Fibroblast of gingiva (primary cell): Measurements from ENCODE around the gene L2HGDH.

Experiments
- DNase-seq: peaks from one replicate; pipeline ENCODE4 v3.0.0-alpha.2; 2011; ENCODE audit warnings: low read depth

L2HGDH gene

GRCh38 chr14:50288146-50288545 is 23.9 kb downstream of the L2HGDH start:
- no peak for DNase-seq

DNA sequence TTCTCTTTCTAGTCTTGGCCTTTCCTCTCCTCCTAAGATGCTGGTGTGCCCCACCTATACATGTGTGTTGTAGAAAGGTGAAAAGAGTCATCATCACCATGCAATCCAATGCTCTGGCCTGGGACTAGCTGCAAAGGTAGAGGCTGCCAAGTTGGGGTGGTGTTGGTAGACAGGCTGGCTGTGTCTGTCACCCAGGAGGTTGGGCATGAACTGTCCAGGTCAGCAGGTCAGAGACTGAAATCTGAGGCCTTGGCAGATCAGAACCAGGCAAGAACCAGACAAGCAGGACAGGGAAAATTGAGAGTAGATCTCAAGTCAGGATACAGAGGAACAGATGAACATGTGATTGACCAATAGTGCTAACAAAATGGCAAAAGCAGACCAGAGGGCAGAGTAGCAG is 26.2 kb downstream of the L2HGDH start:
- DNase-seq = no peak

GRCh38 chr14:50272498-50272897 is 39.5 kb downstream of the L2HGDH start:
- no peak for DNase-seq

DNA sequence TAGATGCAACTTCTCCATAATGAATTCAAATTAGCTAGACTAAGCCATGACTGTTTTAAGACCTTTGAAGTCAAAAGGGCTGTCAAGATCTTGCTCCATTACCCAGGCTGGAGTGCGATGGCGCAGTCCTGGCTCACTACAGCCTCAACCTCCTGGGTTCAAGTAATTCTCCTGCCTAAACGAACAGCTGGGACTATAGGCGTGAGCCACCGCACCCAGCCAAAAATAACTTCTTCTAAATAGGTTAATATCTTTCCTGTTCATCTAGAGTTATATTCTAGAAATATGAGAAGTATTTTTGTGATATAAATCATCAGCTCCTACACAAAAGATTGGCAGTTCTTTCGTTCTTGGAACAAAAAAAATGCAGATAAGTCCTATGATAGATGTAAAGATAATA is 41.1 kb downstream of the L2HGDH start:
- DNase-seq = no peak

GRCh38 chr14:50265029-50265428 is 47.0 kb downstream of the L2HGDH start:
- no peak for DNase-seq

DNA sequence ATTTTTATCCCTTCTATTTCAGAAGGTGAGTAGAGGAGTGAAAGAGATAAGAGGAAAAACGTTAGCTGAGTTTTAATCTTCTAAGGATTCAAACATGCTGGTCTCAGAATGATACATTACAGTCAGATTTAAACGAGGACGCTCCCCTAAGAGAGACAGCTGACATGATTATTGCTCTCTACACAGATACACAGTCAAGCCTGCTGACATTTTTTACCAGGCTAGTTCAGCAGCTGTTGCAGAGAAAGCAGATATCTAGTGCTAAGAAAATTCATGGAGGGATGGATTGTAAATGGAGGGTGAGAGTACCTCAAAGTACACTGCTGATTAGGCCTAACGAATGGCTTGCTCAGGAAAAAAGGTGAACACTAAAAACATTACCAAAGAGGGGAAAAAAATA is 48.7 kb downstream of the L2HGDH start:
- DNase-seq = no peak

GRCh38 chr14:50262865-50263264 is 49.2 kb downstream of the L2HGDH start:
- DNase-seq = no peak

- peak; percentile 54 for DNase-seq
Measured at GRCh38 chr14:50260511-50260910, 51.5 kb downstream of the L2HGDH start.

DNA sequence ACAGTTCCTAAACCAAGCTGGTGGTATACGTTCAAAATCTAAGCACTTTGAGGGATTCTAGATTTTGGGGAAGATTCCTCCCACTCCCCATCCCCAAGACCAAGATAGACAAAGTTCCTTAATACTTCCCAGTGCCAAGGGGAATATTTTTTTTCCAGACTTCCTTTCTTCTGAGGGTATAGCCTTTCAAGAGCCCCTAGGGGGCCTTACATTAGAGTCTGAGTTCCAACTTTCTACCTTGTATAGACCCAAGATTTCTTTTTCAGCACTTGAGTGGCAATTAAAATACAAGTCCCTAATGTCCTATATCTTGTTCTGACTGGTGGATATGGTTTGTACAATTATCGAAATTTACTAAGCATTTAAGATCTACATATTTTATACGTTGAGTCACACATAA is 52.0 kb downstream of the L2HGDH start:
- DNase-seq = no peak

GRCh38 chr14:50257732-50258131 is 54.3 kb downstream of the L2HGDH start:
- no peak for DNase-seq

- DNase-seq = no peak
Measured at GRCh38 chr14:50254248-50254647, 57.8 kb downstream of the L2HGDH start.

- no peak for DNase-seq
Measured at GRCh38 chr14:50249136-50249775, 62.8 kb downstream of the L2HGDH start.

DNA sequence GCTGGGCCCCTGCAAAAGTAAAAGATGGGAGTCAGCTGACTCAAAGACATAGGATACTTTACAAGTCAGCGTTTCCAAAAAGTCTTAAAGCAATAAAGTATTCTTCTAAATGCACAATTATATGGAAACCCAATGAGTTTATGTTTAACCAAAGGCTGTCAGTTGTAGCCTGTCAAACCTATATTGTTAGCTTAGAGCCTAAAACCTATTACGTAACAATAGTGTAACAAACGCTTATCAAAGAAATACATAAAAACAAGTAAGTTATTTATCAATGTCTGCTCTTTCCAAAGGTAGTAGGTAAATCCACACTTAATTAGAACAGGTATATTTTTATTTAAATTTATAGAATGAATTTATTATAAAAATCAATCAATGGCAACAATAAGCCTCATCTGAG is 64.8 kb downstream of the L2HGDH start:
- no peak for DNase-seq

GRCh38 chr14:50242566-50243310 is 69.3 kb downstream of the L2HGDH start:
- DNase-seq = no peak

- no peak for DNase-seq
Measured at GRCh38 chr14:50242096-50242495, 69.9 kb downstream of the L2HGDH start.

GRCh38 chr14:50237427-50237826 is 74.6 kb downstream of the L2HGDH start:
- no peak for DNase-seq

DNA sequence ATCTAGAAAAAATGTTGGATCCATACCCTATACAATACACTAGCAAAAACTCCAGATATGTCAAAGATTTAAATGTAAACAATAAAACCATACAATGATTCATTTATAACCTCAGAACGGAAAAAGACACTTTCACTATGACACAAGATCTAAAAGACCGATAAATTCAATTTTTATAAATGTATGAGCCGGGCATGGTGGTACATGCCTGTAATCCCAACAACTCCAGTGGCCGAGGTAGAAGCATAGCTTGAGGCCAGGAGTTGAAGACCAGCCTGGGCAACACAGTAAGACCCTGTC is 78.1 kb downstream of the L2HGDH start:
- no peak for DNase-seq

GRCh38 chr14:50233166-50233950 is 78.7 kb downstream of the L2HGDH start:
- DNase-seq = peak; percentile 16

DNA sequence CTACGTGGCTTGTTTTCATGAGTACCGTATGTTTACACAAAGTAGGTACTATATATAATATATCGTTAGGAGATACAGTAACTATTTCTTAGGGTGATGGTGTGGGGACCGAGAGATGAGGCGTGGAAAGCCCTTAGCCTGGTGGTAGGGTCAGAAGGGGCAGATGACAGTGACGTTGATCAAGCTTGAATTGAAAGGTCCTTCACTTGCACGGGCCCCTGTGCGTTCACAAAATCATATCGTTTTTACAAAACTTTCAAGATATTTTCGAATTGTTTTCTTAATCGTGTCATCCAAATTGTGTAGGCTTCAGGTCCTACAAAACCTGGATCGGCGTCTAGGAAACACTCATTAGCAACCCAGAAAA is 79.8 kb downstream of the L2HGDH start:
- no peak for DNase-seq

DNA sequence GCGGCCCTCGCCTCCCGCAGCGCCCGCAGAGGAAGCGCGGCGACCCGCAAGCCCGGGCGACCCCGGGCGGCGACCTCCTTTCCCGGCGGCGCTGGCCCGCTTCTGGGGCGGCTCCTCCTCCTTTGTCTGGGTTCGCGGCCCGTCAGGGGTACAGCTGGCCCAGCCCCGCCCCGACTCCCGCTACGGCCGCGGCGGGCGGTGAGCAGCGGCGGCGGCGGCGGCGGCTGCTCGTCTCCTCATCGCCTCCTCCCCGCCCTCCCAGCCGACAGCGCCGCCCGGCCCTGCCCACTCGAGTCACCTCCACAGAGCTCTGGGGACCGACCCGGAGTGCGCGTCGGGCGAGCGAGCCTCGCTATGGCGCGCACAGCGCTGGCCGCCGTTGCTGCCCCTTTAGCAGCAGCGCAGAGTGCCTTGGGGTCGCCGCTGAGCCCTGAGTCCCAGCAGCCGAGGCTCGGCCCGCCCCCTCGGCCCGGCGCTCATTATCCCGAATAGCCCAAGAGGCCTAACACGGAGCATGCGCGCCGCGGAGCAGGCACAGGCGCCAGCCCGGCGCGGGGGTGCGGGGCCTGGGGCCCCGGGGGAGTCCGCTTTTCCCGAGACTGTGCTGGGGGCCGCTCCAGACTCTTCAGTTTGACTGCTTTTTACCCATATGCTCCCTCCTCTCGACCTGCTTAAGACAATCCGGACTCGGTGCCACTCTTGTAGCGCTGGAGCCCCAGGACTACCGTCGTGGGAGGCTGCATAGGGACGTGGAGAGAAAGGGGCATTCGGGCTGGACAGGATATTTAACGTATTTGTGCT is 80.4 kb downstream of the L2HGDH start, which contains the start of gene SOS2:
Gene SOS2, minus strand, starts transcription at position 104 of the 801 bp plus-strand sequence. CDS start 295 bp downstream, outside the sequence.
- peak; percentile 84 for DNase-seq

DNA sequence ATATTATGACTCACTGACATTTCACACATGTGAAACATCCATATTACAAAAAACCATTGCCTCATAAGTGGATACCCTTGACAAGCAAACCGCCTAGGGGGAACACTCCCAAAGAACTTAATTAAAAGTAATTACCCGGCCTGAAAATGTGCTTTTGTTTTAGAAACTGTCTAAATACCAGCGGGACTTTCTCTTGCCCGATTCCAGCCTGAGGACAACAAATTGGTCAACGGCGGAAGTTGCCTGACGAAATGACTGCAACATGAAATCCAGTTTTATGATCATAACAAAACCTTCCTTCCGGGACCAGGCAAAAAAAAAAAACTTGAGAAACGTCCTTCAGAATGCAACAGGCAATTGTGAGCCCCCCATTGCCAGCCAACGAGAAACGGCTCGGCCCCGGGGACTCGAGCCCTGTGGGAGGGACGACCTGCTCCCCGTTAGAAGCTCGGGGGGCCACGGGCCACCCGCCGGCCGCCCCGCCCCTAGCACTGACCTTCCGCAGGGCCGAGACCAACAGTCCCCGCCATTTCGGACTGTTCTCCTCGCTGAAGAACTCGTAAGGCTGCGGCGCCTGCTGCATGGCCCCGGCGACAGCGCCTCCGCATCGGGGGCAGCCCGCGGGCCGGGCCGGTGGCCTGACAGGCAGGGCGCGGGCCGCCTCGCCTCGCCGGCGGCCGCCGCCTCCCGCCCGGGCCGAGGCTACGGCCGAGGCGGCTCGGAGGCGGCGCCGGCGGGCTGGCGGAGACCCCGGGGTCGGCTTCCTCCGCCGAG is 81.1 kb downstream of the L2HGDH start:
- DNase-seq = peak; percentile 63

GRCh38 chr14:50230401-50230700 is 81.7 kb downstream of the L2HGDH start:
- no peak for DNase-seq
